GM23248 (cell line): ENCODE data around the gene PCDHB10. TPM values are rescaled to one million over a fixed set of nuclear protein-coding genes. Genes with fewer than 3 reads are reported as not detected.
"Not testable (repeated sequence)": the region's sequence is repeated elsewhere in the genome, so short reads cannot be mapped to it uniquely, and the experiment has no call there.

Experiments used
- DNase-seq: peaks from one replicate; pipeline ENCODE4 v3.0.0-alpha.2; 2015
- H2AFZ ChIP-seq: fragments of 200-600 bp; sonication (generic); 2 replicates; pipeline ENCODE4 v1.6.1; 2016; ENCODE audit warnings: antibody characterized with exemption
- H3F3A ChIP-seq: fragments of 200-600 bp; sonication (generic); 2 replicates; pipeline ENCODE4 v1.6.1; 2016; ENCODE audit warnings: mild to moderate bottlenecking, antibody characterized with exemption, mixed run types; ENCODE audit not compliant: insufficient read depth
- H3K27ac ChIP-seq: fragments of 200-600 bp; sonication (generic); 2 replicates; pipeline ENCODE4 v1.5.1; 2016; ENCODE audit warnings: mild to moderate bottlenecking
- H3K27me3 ChIP-seq: fragments of 200-600 bp; sonication (generic); replicated peaks from 2 replicates; pipeline ENCODE4 v1.6.1; 2016; ENCODE audit warnings: mild to moderate bottlenecking; ENCODE audit not compliant: insufficient read depth
- H3K36me3 ChIP-seq: fragments of 200-600 bp; sonication (generic); 2 replicates; pipeline ENCODE4 v1.6.1; 2016; ENCODE audit warnings: low read depth, mild to moderate bottlenecking
- H3K4me1 ChIP-seq: fragments of 200-600 bp; sonication (generic); 2 replicates; pipeline ENCODE4 v1.6.1; 2016; ENCODE audit warnings: mild to moderate bottlenecking; ENCODE audit not compliant: insufficient read depth
- H3K4me2 ChIP-seq: fragments of 200-600 bp; sonication (generic); one replicate; pipeline ENCODE4 v1.6.1; 2016; ENCODE audit warnings: mild to moderate bottlenecking; ENCODE audit not compliant: unreplicated experiment
- H3K4me3 ChIP-seq: fragments of 200-600 bp; sonication (generic); 2 replicates; pipeline ENCODE4 v1.5.1; 2016; ENCODE audit warnings: mild to moderate bottlenecking
- H3K79me2 ChIP-seq: fragments of 200-600 bp; sonication (generic); 2 replicates; pipeline ENCODE4 v1.6.1; 2016; ENCODE audit warnings: mild to moderate bottlenecking; ENCODE audit not compliant: insufficient read depth
- H3K9ac ChIP-seq: fragments of 200-600 bp; sonication (generic); 2 replicates; pipeline ENCODE4 v1.6.1; 2016; ENCODE audit warnings: mild to moderate bottlenecking
- H3K9me2 ChIP-seq: fragments of 200-600 bp; sonication (generic); 2 replicates; pipeline ENCODE4 v1.6.1; 2016; ENCODE audit warnings: mixed run types, mild to moderate bottlenecking, moderate library complexity; ENCODE audit not compliant: insufficient read depth
- H3K9me3 ChIP-seq: fragments of 200-600 bp; sonication (generic); one replicate; pipeline ENCODE4 v1.6.1; 2017; ENCODE audit warnings: low read depth
- H4K20me1 ChIP-seq: fragments of 200-600 bp; sonication (generic); 2 replicates; pipeline ENCODE4 v1.6.0; 2016; ENCODE audit not compliant: insufficient read depth
- EZH2 ChIP-seq: fragments of 200-600 bp; sonication (generic); IDR thresholded peaks from 2 replicates; pipeline ENCODE4 v1.6.1; 2018; ENCODE audit warnings: antibody characterized with exemption, mild to moderate bottlenecking; ENCODE audit not compliant: insufficient read depth, poor library complexity, severe bottlenecking
- EZH2phosphoT487 ChIP-seq: fragments of 200-600 bp; sonication (generic); IDR thresholded peaks from 2 replicates; pipeline ENCODE4 v1.6.1; 2018; ENCODE audit warnings: antibody characterized with exemption, moderate library complexity, mild to moderate bottlenecking, low read depth; ENCODE audit not compliant: insufficient read depth
- WGBS, 2 experiments: methylation state at CpG; one replicate each; pipeline ENCODE4 v1.1.6; 2015 to 2017; ENCODE audit warnings: low lambda C conversion rate in 2 of 2, low coverage in 1 of 2; ENCODE audit errors: missing lambda C conversion rate in 2 of 2; 5-methylcytosine and 5-hydroxymethylcytosine counted together
- in situ Hi-C: fragments of 300-500 bp; cut with MboI; formaldehyde crosslinking; loops from 2 replicates; pipeline ENCODE4 v1.15.0; 2020
- polyA plus RNA-seq: library from polyadenylated mRNA; unstranded; fragments of >200 nt; fragmentation: Nextera tagmentation; extraction: Ambion mirVana; gene quantifications from 2 replicates; pipeline ENCODE4 v1.2.1, GENCODE V29; 2016
- total RNA-seq: library from RNA; depleted of rRNA; stranded (reverse); fragments of >200 nt; shearing (Covaris generic); gene quantifications from 2 replicates; pipeline ENCODE4 v1.2.3, GENCODE V29; 2014

PCDHB10 gene
- total and polyA plus RNA-seq, 2 experiments from 2014 or later, result 1.3 to 2.9 TPM

GRCh38 chr5:141196363-141196762 is 4.2 kb downstream of the PCDHB10 start:
- no peaks in the 10 kb centered on the region for H3K79me2 ChIP-seq
- in situ Hi-C loops, result no loop called here
- H3K9ac ChIP-seq, result no peak overlapping the region
- DNase-seq, result no peak
- H3K36me3 ChIP-seq, result no peaks in the 10 kb centered on the region
- H3K27ac ChIP-seq, result no peak overlapping the region
- no peaks in the 10 kb centered on the region for H4K20me1 ChIP-seq
- no peak overlapping the region for H2AFZ ChIP-seq
- H3F3A ChIP-seq, result no peaks in the 10 kb centered on the region
- 3 to 7% methylated on average over 3 of the region's 3 CpGs for WGBS, 2 experiments
- H3K4me3 ChIP-seq, result no peak overlapping the region
- no peaks in the 10 kb centered on the region for H3K9me2 ChIP-seq
- H3K4me1 ChIP-seq, result no peaks in the 10 kb centered on the region
- H3K27me3 ChIP-seq, result no peaks in the 10 kb centered on the region
- H3K9me3 ChIP-seq, result peaks cover 8% of the 10 kb centered on the region
- TF ChIP-seq EZH2phosphoT487 (no peak), EZH2 (no peak)
- no peak overlapping the region for H3K4me2 ChIP-seq

GRCh38 chr5:141199359-141200235 is 7.4 kb downstream of the PCDHB10 start, which contains the start of gene PCDHB11:
TSS of gene PCDHB11 (plus strand) at chr5:141199627. CDS start at chr5:141199775, 148 bp downstream.
- H4K20me1 ChIP-seq, result no peaks in the 10 kb centered on the region
- peak within 1 kb of the TSS; percentile 52 for H3K4me2 ChIP-seq
- no peaks in the 10 kb centered on the region for H3K36me3 ChIP-seq
- no peaks in the 10 kb centered on the region for H3K9me2 ChIP-seq
- peaks cover 8% of the 10 kb centered on the region for H3K9me3 ChIP-seq
- TF ChIP-seq EZH2phosphoT487 (no peak), EZH2 (no peak)
- in situ Hi-C loops, result no loop called here
- H3K79me2 ChIP-seq, result no peaks in the 10 kb centered on the region
- peak within 1 kb of the TSS; percentile 63 for H3K4me3 ChIP-seq
- no peaks in the 10 kb centered on the region for H3F3A ChIP-seq
- peak; percentile 48 for DNase-seq
- no peak within 1 kb of the TSS; the same call in 1 of the 2 replicates for H3K9ac ChIP-seq
- H2AFZ ChIP-seq, result peak within 1 kb of the TSS; percentile 70
- no peaks in the 10 kb centered on the region for H3K27me3 ChIP-seq
- no peaks in the 10 kb centered on the region for H3K4me1 ChIP-seq
- 14 to 16% methylated on average over 21 of the region's 21 CpGs for WGBS, 2 experiments
- H3K27ac ChIP-seq, result no peak within 1 kb of the TSS

- H3K9me2 ChIP-seq, H3K36me3 ChIP-seq, H3K27me3 ChIP-seq, H3K4me3 ChIP-seq, H3K4me2 ChIP-seq, in situ Hi-C loops, H3K4me1 ChIP-seq, H4K20me1 ChIP-seq, H3K9ac ChIP-seq, H2AFZ ChIP-seq, H3K9me3 ChIP-seq, H3K79me2 ChIP-seq, H3F3A ChIP-seq, DNase-seq, H3K27ac ChIP-seq: not testable (repeated sequence)
- WGBS, 2 experiments, result 46 to 48% methylated on average over 22 to 25 of the region's 38 CpGs
Measured at GRCh38 chr5:141201126-141201525, 9.0 kb downstream of the PCDHB10 start.

GRCh38 chr5:141201646-141202045 is 9.5 kb downstream of the PCDHB10 start:
- H3K36me3 ChIP-seq, H4K20me1 ChIP-seq, H3K4me3 ChIP-seq, H3K4me2 ChIP-seq, H3K4me1 ChIP-seq, H3K9ac ChIP-seq, H2AFZ ChIP-seq, H3K27me3 ChIP-seq, DNase-seq, H3K9me2 ChIP-seq, H3F3A ChIP-seq, H3K27ac ChIP-seq, H3K79me2 ChIP-seq, H3K9me3 ChIP-seq, in situ Hi-C loops: not testable (repeated sequence)
- WGBS, 2 experiments, result 19 to 37% methylated on average over 12 to 28 of the region's 35 CpGs

- no peaks in the 10 kb centered on the region for H3K4me1 ChIP-seq
- no peaks in the 10 kb centered on the region for H3K27me3 ChIP-seq
- in situ Hi-C loops, result no loop called here
- H3K9ac ChIP-seq, result no peak within 1 kb of the TSS
- no peaks in the 10 kb centered on the region for H3F3A ChIP-seq
- no peak for TF ChIP-seq EZH2
- TF ChIP-seq EZH2phosphoT487, result no peak
- no peaks in the 10 kb centered on the region for H4K20me1 ChIP-seq
- H3K4me3 ChIP-seq, result peak within 1 kb of the TSS; percentile 56
- WGBS, 2 experiments, result 17 to 19% methylated on average over 11 of the region's 11 CpGs
- peak within 1 kb of the TSS; percentile 50; the same call in 1 of the 2 replicates for H2AFZ ChIP-seq
- H3K9me3 ChIP-seq, result no peaks in the 10 kb centered on the region
- DNase-seq, result peak; percentile 55
- H3K4me2 ChIP-seq, result no peak within 1 kb of the TSS
- H3K27ac ChIP-seq, result no peak within 1 kb of the TSS
- no peaks in the 10 kb centered on the region for H3K36me3 ChIP-seq
- no peaks in the 10 kb centered on the region for H3K9me2 ChIP-seq
- no peaks in the 10 kb centered on the region for H3K79me2 ChIP-seq
Measured at GRCh38 chr5:141208478-141208877, 16.3 kb downstream of the PCDHB10 start, which contains the start of gene PCDHB12. TSS of gene PCDHB12 (plus strand) at chr5:141208719. CDS start at chr5:141208908, 189 bp downstream.

- 37 to 45% methylated on average over 19 to 33 of the region's 39 CpGs for WGBS, 2 experiments
- H4K20me1 ChIP-seq, H3K4me2 ChIP-seq, H3K9me3 ChIP-seq, H2AFZ ChIP-seq, DNase-seq, H3F3A ChIP-seq, H3K4me1 ChIP-seq, H3K79me2 ChIP-seq, H3K9ac ChIP-seq, in situ Hi-C loops, H3K27ac ChIP-seq, H3K27me3 ChIP-seq, H3K4me3 ChIP-seq, H3K36me3 ChIP-seq, H3K9me2 ChIP-seq: not testable (repeated sequence)
Measured at GRCh38 chr5:141210281-141210680, 18.1 kb downstream of the PCDHB10 start.

- DNase-seq, H3K9me3 ChIP-seq, H3K4me1 ChIP-seq, H3K36me3 ChIP-seq, H3F3A ChIP-seq, H3K4me3 ChIP-seq, H2AFZ ChIP-seq, H3K79me2 ChIP-seq, H3K27ac ChIP-seq, H3K9ac ChIP-seq, H3K4me2 ChIP-seq, H3K9me2 ChIP-seq, H3K27me3 ChIP-seq, H4K20me1 ChIP-seq, in situ Hi-C loops: not testable (repeated sequence)
- 27 to 38% methylated on average over 15 to 20 of the region's 27 CpGs for WGBS, 2 experiments
Measured at GRCh38 chr5:141210849-141211248, 18.7 kb downstream of the PCDHB10 start.
